GM12865 (cell line): ENCODE measurements around the gene ARGLU1.

ENCODE experiments used
- DNase-seq: peaks from one replicate; pipeline ENCODE4 v3.0.0; 2010; ENCODE audit warnings: low read depth
- H3K4me3 ChIP-seq: 2 replicates; pipeline ENCODE4 v1.5.1; 2011; ENCODE audit warnings: mild to moderate bottlenecking, low read depth, low read length, control low read depth
- CTCF ChIP-seq: IDR thresholded peaks from 2 replicates; pipeline ENCODE4 v1.5.1; 2011; ENCODE audit warnings: low read length, control low read depth, low read depth, inconsistent platforms; ENCODE audit not compliant: insufficient read depth; ENCODE audit errors: missing control alignments

Gene ARGLU1

GRCh38 chr13:106526738-106527444 lies 41.0 kb downstream of the ARGLU1 start:
- TF ChIP-seq CTCF, result no peak

GRCh38 chr13:106525865-106526264 lies 42.1 kb downstream of the ARGLU1 start:
- DNase-seq, result no peak
- H3K4me3 ChIP-seq, result no peak overlapping the region
- no peak for TF ChIP-seq CTCF

More at GRCh38 chr13:106526738-106527444, 41.0 kb downstream of the ARGLU1 start:
- no peak overlapping the region for H3K4me3 ChIP-seq
- DNase-seq, result no peak

GRCh38 chr13:106524108-106524507 lies 43.8 kb downstream of the ARGLU1 start:
- TF ChIP-seq CTCF, result no peak
- no peak for DNase-seq
- H3K4me3 ChIP-seq, result no peak overlapping the region

- DNase-seq, result no peak
- H3K4me3 ChIP-seq, result no peak overlapping the region
- no peak for TF ChIP-seq CTCF
Measured at GRCh38 chr13:106523576-106523975, 44.4 kb downstream of the ARGLU1 start.

- no peak for TF ChIP-seq CTCF
- no peak overlapping the region for H3K4me3 ChIP-seq
- no peak for DNase-seq
Measured at GRCh38 chr13:106522898-106523525, 44.9 kb downstream of the ARGLU1 start.

- DNase-seq, result no peak
- TF ChIP-seq CTCF, result no peak
- no peak overlapping the region for H3K4me3 ChIP-seq
Measured at GRCh38 chr13:106522112-106522705, 45.7 kb downstream of the ARGLU1 start.
